HL-60 (cell line): Measurements from ENCODE around the gene PTGDS.

Experiments used
- DNase-seq, 2 experiments: peaks; one replicate each; pipeline ENCODE4 v3.0.0-alpha.2; 2010 to 2020; ENCODE audit warnings: low read depth in 1 of 2, low spot score in 1 of 2
- H3K27ac ChIP-seq: fragments of 250-450 bp; sonication (Bioruptor Pico); replicated peaks from 2 replicates; pipeline ENCODE4 v1.5.1; 2020; ENCODE audit warnings: mild to moderate bottlenecking, moderate library complexity
- H3K27me3 ChIP-seq: fragments of 250-450 bp; sonication (Bioruptor Pico); 2 replicates; pipeline ENCODE4 v1.5.1; 2021; ENCODE audit warnings: mild to moderate bottlenecking, moderate library complexity; ENCODE audit not compliant: insufficient read depth, poor library complexity, severe bottlenecking
- H3K4me3 ChIP-seq: replicated peaks from 2 replicates; pipeline ENCODE4 v1.5.1; 2011; ENCODE audit warnings: mild to moderate bottlenecking, control low read depth, low read length; ENCODE audit not compliant: insufficient read depth
- GABPA ChIP-seq: IDR thresholded peaks from 2 replicates; pipeline ENCODE4 v1.6.1; 2012; ENCODE audit warnings: low read depth
- POLR2AphosphoS5 ChIP-seq: IDR thresholded peaks from 2 replicates; pipeline ENCODE4 v1.6.1; 2012; ENCODE audit warnings: low read depth
- SPI1 ChIP-seq: IDR thresholded peaks from 2 replicates; pipeline ENCODE4 v1.6.1; 2012; ENCODE audit warnings: low read depth, mild to moderate bottlenecking, borderline replicate concordance
- TF ChIP-seq, protein P1 (sequence below): IDR thresholded peaks from one replicate; pipeline ENCODE4 v1.5.1; 2011; ENCODE audit warnings: low read length, control low read depth, inconsistent platforms; ENCODE audit not compliant: insufficient read depth
- TF ChIP-seq, protein P2 (sequence below): IDR thresholded peaks from 2 replicates; pipeline ENCODE4 v1.6.1; 2012; ENCODE audit warnings: low read depth; ENCODE audit not compliant: insufficient replicate concordance

PTGDS gene

DNA sequence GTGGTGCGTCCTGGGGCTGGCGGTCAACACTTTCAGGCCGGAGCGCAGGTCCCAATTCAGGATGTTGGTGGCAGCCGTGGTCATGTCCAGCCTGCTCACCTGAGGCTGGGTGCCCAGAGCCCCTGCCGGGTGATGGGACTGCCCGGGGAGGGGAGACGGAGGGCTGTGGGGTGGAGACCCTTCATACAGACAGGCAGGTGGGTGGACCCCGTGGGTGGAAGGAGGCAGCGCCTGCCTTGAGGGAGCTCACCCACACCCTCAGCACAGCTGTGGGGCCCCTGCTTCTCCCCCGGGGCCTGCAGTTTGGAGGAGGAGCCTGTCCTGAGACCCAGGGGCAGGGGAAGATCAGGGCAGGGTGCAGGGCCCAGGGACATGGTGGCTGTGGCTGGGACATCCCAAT is 6.9 kb upstream of the PTGDS start:
- Histone ChIP-seq H3K4me3 (no peak overlapping the region), H3K27ac (no peak overlapping the region), H3K27me3 (no peaks in the 10 kb centered on the region)
- DNase-seq: no peak
- TF ChIP-seq GABPA (no peak), POLR2AphosphoS5 (no peak), SPI1 (no peak)
- TF ChIP-seq, protein P1, sequence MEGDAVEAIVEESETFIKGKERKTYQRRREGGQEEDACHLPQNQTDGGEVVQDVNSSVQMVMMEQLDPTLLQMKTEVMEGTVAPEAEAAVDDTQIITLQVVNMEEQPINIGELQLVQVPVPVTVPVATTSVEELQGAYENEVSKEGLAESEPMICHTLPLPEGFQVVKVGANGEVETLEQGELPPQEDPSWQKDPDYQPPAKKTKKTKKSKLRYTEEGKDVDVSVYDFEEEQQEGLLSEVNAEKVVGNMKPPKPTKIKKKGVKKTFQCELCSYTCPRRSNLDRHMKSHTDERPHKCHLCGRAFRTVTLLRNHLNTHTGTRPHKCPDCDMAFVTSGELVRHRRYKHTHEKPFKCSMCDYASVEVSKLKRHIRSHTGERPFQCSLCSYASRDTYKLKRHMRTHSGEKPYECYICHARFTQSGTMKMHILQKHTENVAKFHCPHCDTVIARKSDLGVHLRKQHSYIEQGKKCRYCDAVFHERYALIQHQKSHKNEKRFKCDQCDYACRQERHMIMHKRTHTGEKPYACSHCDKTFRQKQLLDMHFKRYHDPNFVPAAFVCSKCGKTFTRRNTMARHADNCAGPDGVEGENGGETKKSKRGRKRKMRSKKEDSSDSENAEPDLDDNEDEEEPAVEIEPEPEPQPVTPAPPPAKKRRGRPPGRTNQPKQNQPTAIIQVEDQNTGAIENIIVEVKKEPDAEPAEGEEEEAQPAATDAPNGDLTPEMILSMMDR: no peak
- TF ChIP-seq, protein P2, sequence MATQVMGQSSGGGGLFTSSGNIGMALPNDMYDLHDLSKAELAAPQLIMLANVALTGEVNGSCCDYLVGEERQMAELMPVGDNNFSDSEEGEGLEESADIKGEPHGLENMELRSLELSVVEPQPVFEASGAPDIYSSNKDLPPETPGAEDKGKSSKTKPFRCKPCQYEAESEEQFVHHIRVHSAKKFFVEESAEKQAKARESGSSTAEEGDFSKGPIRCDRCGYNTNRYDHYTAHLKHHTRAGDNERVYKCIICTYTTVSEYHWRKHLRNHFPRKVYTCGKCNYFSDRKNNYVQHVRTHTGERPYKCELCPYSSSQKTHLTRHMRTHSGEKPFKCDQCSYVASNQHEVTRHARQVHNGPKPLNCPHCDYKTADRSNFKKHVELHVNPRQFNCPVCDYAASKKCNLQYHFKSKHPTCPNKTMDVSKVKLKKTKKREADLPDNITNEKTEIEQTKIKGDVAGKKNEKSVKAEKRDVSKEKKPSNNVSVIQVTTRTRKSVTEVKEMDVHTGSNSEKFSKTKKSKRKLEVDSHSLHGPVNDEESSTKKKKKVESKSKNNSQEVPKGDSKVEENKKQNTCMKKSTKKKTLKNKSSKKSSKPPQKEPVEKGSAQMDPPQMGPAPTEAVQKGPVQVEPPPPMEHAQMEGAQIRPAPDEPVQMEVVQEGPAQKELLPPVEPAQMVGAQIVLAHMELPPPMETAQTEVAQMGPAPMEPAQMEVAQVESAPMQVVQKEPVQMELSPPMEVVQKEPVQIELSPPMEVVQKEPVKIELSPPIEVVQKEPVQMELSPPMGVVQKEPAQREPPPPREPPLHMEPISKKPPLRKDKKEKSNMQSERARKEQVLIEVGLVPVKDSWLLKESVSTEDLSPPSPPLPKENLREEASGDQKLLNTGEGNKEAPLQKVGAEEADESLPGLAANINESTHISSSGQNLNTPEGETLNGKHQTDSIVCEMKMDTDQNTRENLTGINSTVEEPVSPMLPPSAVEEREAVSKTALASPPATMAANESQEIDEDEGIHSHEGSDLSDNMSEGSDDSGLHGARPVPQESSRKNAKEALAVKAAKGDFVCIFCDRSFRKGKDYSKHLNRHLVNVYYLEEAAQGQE: no peak

DNA sequence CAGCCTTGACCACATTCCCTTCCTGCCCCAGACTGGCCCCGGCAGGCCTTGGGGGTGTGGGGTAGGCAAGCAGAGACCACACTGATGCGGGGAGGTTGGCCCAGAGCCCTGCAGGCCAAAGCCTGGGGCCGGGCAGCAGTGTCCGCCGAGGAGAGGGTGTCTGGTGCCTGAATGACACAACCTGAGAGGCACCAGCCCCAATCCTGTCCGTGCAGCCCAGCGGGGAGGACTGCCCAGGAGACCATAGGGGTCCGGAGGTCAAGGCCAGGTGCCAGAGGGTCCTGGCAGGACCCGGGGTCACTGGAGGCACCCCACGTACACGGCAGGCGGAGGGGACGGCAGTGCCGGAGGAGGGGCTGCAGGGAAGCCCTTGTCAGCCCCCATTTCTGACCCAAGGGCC is 5.6 kb upstream of the PTGDS start:
- Histone ChIP-seq H3K27ac (no peak overlapping the region), H3K4me3 (no peak overlapping the region), H3K27me3 (no peaks in the 10 kb centered on the region)
- TF ChIP-seq SPI1: no peak
- TF ChIP-seq GABPA: no peak
- TF ChIP-seq POLR2AphosphoS5: no peak
- TF ChIP-seq, protein P1: no peak
- TF ChIP-seq, protein P2: no peak
- no peak for DNase-seq

DNA sequence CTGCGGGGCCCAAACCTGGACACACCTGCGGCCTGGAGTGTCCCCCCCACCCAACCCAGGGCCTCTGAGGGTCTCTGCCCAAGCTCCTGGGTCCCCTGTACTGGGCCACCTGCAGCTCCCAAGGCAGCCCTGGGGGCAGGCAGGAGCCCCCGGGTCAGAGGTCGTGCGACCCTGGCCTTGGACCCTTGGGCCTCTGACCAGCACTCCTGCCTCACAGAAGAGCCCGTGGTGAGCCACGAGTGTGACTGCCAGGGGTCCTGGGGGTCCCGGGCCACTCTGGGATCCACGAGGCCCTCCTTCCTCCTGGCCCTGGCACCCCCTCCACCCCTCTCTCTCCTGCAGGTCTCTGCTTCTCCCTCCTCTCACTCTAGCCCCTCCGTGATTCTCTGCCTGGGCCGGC is 5.0 kb upstream of the PTGDS start:
- no peaks in the 10 kb centered on the region for H3K27me3 ChIP-seq
- no peak overlapping the region for H3K27ac ChIP-seq
- TF ChIP-seq, protein P1: no peak
- TF ChIP-seq SPI1: no peak
- TF ChIP-seq, protein P2: no peak
- no peak for TF ChIP-seq GABPA
- no peak for TF ChIP-seq POLR2AphosphoS5
- no peak overlapping the region for H3K4me3 ChIP-seq
- DNase-seq: no peak
